HG02759 (cell line): ENCODE results near the gene TNFSF8.

Experiments
- ATAC-seq: cut with Tn5 transposase; IDR thresholded peaks from one replicate; pipeline ENCODE4 v1.9.1; 2021; ENCODE audit warnings: mild to moderate bottlenecking, moderate library complexity; ENCODE audit not compliant: unreplicated experiment

TNFSF8 gene

DNA sequence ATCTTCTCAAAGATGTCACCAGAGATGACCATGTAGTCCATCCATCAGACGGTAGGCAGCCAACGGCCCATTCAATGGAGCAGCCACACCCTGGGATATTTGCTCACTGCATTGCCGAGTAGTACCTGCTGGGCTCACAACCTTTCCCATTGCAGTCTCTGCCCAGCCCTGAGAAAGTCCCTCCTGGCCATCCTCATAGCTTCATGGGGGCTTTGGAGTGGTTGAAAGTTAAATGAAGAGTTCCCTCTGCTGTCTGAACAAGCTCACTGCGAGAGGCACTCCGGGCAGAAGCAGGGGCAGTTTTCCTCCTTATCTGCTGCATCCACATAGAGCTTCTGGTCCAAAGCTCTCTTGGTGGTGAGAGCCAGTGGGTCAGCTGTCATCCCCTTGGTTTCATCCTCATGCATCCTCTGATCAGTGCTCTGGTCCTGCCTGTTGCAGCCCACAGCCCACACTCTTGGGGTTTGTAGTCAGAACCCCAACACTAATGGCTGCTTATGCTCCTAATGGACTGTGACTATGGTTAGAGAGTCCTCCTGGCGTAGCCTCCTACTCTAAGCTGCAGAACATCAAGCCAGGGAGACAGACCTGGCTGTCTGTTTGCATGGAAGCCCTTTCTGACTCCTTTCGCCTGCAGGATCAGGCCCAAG, 23.3 kb downstream of the TNFSF8 start:
- no peak for ATAC-seq

DNA sequence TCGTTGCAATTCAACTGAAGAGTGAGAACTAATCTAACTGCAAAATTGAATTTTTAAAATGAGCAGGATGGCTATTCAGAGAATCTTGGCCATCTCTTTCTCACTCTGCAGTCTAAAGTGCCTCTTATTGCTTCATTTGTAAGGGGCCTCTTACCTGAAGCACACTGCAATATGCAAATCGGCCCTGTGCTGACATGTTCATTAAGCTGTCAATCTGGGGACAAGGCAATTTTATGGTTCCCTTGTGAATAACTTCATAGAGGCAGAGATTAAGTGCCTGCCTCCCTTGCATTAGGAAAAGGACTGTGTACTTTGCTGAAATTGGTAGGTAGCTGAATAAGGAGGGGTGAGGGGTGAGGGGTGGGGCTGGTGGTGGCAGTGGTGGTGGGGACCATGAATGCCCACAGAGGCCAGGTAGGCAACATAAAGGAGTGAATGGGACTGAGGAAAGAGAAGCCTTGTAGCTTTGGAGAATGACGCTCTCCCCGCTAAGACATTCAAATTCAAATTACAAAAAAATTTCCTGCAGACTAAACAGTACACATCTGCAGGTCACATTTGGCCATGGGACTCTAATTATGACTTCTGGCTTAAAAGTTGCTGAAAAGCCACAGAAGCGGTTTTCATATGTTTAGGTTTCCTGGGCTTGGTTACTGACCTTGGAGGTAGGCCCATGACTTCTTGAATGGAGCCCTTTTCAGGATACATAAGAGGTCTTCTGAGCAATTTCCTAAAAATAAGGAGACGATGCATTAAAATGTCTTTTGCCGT, 25.0 kb downstream of the TNFSF8 start:
- no peak for ATAC-seq

DNA sequence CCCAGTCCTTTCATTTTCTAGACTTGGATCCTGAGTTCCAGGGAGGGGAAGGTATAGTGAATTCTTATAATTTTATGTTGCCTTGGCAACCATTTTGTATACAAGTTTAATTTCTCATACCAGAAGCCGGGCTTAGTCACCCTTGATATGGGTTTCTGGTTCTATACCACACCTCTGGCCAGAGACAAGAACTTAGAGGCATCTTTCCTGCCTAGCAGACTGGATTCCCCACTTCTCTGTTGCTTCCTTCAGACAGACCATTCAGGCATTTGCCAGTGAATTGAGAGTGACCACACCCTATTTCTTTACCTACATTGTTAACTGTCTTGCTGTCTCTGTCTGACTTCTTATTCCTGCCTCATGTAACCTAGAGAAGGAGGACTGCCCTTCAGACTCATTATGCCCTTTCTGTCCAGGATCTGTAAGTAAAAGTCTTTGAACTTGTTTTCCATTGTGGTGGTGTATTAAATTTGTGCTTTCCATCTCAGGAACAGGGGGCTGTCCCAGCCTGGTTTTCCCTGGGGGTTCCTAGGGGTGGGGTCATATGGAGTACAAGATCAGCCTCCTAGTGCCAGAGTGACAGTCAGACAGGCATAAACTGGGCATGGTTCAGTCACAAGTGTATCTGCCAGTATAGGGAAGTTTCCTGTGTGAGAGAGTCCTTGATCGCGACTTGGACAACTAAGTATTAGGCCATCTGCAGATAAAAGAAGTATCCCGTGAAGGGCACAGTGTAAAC, 27.4 kb downstream of the TNFSF8 start:
- ATAC-seq = no peak

DNA sequence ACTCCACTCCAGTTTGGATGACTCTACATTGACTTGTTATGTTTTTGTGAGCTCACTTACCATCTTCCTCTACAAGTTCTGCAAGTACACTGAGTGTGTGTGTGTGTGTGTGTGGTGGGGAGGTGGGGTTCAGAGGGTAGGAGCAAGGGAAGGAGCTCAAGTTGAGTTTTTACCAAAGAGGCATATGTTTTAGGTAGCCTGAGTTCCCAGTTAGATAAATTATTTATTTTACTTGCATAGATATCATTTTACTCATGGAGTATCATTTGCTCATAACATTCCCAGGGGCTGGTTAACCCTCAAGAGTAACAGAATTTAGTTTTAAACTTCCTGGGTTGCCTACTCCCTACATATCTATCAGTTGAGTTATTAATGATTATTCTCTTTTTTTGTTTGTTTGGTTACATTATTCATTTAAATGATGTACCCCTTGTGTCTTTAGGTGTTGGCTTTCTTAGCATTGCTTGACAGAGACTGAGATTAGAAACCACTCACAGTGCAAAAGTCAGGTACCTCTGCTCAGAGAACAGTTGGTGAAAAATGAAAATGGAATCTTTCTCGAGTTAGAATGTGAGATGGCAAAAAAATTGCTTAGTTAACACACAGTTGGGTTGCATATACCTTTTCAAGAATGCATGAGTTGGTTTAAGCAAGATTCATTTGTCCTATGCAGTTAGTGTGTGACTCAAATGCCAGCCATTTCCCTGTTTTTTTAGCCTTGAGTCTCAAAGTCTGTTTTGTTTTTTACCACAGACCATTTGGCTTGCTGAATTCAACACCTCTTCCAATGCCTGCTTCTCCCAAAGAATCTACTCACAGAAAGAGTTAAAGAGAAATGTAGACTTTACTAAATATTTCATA, 29.2 kb downstream of the TNFSF8 start:
- ATAC-seq = no peak

DNA sequence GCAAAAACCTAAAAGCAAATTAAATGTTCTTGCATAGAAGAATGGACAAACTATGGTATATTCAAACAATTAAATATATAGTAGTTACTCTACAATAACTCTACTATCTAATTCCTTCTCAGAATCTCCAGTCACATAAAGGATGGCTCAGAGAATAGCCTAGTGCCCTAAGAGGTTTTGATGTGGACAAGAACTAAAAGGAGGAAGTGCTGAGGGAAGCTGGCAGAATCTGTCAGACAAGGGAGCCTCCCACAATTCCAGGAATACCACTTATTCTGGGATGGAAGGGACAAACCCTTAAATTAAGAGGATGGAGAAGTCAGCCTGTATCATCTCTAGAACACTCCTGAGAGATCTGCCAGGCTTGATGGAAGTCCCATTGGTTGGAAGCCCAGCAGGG, 30.4 kb downstream of the TNFSF8 start:
- ATAC-seq = no peak

DNA sequence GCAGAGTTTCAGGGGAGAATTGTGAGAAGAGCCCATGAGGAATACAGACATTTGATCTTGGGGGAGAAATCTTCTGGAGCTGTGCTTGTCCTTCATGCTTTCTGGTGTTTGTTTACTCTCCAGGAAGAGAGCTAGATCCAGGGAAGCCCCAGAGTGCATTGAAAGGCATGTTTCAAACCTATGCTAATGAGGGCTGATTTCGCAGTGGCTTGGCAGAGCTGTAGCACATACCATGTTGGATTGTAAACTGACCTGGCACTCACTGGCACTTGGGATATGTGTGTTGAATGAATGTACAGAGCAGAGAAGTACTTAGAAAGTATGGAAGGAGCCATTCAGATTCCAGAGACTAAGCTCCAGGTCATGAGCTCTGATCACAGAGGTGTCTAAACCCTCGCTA, 30.9 kb downstream of the TNFSF8 start:
- no peak for ATAC-seq

DNA sequence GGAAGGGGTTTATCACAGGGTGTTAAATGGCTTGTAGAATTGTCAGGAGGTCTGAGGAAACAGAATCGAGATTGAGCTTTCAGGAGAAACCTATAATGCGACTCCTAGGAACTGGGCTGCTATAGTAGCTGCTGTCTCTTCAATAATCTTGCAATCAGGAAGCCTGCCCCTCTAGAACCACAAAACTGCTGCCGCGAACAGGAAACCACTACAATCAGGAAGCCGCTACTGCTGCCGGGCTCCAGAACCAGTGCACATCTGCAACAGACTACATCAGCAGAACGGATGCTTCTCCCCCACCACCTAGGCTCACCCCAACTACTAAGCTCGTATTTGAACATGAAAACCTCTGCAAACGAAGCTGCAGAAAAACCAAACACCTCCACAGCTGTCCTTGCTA, 31.6 kb downstream of the TNFSF8 start:
- peak; percentile 75 for ATAC-seq

DNA sequence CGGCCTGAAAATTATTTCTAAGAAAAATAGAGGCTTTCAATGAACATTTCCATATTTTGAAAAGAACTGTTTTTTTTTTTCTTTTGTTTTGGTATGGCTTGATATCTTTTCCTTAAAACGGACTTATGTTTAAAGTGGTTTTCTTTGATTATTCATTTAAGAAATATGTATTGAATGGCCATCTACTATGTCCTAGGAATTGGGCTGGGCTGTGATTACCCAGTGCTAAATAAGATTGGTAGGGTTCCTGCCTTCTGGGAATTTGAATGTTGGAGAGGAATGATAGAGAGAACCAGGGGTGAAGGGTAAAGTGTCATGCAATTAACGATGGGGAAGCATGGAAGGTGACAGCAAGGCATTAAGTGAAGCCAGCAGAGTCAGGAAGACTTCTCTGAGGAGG, 33.2 kb downstream of the TNFSF8 start:
- no peak for ATAC-seq

DNA sequence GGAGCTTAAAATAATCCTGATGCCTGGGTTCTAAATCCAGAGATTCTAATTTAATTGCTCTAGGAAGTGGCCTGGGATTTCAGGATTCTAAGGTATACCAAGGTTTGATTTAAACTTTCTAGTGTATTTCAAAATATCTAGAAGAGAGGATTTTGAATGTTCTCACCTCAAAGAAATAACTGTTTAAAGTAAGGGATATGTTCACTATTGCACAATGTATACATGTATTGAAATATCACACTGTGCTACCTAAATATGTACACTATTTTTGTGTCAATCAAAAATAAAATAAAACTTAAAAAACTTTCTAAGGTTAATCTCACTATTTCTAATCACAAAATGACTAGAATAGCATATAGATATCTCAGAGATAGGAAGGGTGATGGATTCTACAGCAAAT, 34.0 kb downstream of the TNFSF8 start:
- no peak for ATAC-seq

DNA sequence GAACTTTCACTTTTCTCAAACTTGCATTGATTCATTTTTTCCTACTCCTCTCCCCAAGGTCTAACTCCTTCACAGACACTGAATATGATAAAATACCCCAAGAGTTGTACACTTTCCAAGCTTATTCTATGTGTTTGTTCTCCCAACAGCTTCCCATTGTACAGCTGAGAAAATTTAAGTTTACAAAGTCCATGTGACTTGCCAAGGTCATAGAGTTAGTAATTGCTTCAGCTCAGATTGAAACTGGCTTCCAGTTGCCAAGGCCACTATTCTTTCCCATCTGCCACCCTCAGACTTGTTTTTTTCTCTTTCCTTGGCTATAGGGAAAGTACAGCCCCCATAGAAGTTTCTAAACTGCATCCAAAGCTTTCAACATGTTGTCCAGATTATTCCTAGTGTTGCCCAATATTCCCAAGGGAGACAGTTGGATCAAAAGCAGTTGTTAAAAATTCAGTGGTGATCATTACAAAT, 34.8 kb downstream of the TNFSF8 start:
- no peak for ATAC-seq

DNA sequence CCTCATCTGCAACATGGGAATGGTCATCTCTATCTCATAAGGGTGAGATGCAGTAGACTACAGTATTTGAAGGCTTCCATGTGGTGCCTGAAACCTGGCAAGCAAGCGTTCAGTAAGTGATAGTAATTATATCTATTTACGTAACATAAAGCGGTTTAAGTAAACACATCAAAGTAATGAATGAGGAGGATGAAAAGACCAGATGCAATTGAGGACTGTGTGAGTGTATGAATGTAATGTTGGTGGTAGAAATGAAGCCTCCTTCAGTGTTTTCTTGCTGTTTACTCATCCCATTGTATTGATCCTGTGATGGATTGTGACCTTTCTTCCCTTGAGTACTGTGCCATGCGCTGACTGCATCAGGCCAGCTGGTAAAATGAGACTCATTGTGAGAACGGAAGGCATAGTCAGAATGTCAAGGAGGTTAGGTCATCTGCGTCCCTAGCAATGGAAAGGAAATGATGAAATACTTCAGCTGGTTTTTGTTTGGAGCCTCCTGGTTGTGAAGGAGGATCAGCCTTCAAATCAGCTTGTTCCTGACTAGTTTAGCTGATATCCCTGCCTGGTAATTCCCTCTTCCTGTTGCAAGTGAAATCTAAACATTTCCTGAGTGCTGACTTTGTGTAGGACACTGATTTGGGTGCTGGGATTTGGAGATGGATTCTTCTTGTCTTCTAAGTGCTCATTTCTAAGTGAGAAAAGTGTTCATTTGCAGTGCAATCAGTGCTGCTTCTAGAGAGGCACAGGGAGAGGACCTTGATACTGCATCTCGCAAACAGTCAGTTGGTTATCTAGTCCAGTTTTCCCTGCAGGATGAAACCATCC, 35.6 kb downstream of the TNFSF8 start:
- no peak for ATAC-seq

DNA sequence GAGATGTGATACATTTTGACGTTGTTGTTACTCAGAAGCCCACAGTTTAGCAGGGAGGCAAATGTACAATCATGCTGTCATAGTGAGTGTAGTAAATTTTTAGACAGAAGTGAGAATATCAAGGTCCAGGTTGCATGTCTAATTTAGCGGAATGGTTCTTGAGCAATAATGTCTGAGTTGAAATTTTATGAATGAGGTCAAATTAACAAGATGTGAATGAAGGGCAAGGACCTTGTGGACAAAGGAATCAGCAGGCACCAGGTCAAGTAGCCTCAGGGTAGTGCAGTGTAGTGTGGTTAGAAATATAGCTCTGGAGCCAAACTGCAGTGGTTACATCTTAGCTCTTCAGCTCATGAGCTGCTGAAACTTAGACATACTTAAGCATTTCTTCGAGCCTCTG, 36.2 kb downstream of the TNFSF8 start:
- ATAC-seq = no peak

DNA sequence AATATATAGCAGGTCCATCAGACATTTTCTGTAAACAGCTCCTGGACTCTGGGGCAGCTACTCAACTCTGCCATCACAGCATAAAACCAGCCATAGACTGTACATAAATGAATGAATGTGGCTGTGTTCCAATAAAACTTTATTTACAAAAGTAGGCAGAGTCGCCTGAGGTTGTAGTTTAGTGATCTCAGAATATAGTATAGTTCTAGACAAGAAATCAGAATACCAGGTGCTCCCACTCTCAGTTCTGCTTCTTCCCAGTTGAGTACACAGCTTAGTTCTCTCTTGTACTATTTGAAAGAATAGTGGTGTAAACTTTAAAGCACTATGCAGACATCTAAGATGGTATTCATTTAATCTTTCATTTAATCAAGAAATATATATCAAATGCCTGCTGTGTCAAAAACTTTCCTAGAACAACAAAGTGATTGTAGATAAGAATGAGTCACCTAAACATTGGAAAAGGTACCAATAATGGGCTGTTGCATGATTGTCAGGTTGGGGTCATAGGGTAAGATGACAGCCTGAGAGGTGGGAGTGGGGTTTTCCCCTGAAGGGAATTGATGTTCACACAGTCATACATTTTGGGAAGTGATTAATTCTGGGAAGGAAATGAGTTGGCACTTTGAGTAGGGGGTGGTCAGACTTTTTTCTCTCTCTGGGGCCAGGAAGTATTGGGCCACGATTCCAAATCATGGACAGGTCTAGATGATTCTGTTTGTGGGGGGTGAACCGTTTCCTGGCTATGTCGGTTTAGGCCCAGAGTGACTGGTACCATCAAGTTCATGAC, 37.0 kb downstream of the TNFSF8 start:
- peak; percentile 67 for ATAC-seq

DNA sequence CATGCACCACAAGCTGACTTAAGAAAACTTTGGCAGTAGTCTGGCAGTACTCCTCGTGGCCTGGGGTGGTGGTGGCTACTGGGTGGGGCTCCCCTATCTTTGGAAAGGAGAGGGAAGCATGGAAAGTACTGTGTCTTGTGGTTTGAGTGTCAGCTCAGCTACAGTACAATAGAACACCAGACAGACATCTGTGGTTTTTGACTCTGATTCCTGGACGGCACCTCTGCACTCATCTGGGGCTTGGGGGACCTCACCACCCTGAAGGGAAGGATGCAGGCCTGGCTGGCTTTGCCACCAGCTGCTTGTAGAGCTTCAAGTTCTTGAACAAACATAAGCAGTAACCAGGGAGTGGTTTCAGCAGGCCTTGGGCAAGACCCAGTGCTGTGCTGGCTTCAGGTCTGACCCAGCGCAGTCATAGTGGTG, 40.6 kb downstream of the TNFSF8 start:
- ATAC-seq = no peak

DNA sequence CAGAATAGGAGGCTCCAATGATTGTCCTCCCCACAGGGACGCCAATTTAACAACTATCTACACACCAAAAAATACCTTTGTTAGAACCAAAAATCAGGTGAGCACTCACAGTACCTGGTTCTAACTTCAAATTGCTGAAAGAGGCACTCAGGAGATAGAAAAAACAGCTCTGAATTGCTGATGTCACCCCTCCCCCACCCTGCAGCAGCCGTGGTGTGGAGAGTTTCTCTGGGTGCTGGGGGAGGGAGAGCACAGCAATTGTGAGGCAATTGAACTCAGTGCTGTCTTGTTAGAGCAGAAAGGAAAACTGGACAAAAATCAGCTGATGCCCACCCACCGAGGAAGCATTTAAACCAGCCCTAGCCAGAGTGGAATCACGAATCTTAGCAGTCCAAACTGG, 41.8 kb downstream of the TNFSF8 start:
- ATAC-seq = no peak

DNA sequence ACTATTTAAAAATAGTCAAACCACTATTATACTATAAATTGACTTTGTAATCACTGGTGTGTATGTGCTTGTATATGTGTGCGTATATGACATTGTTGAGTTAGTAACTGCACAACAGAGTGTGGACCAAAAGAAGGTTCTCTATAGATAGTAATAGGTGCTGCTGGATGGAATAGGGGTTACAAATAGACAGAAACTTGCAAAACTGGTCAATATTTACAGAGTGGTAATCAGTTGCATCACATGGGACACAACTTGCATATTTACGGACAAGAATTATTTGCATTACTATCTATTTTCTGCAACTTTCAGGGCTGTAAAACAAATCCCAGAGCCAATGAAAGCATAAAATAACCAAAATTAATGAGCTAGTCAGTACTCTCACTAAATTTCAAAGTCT, 42.4 kb downstream of the TNFSF8 start:
- no peak for ATAC-seq

DNA sequence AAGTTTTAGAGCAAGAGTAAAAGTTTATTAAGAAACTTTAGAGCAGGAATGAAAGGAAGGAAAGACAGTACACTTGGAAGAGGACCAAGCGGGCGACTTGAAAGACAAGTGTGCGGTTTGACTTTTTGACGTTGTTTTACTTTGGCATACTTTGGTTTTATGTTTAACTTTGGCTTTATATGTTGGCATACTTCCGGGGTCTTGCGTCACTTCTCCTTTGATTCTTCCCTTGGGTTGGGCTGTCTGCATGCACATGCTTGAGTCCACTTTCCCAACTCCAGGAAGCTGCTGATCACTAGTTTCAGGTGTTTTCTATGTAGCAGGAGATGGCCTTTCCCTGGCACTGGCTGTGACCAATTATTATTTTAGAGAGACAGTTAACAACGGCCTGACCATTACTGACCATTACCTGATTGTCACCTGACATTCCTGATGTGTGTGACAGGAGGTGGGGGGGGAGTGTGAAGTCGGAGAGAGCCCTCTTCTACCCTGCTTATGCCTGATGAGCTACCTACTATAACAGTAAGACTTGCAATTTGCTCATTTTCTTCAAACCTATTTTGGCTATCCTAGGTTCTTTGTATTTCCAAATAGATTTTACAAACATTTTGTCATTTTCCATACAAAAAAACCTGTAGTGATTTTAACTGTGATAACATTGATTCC, 45.5 kb downstream of the TNFSF8 start:
- ATAC-seq = no peak

DNA sequence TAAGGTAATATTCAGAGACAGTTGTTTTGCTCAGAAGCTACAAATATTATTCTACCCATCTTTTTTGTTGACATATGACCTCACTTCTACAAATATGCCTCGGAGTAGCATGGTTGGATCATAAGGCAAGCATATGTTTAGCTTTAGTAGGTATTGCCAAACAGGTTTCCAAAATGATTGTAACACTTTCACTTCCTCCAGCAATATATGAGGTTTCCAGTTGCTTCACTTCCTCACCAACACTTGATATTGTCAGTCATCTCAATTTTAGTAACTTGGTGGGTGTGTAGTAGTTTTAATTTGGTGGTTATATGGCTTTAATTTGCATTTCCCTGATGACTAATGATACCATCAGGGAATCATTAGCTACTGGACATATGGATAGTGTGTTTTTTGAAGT, 46.7 kb downstream of the TNFSF8 start:
- ATAC-seq = no peak

DNA sequence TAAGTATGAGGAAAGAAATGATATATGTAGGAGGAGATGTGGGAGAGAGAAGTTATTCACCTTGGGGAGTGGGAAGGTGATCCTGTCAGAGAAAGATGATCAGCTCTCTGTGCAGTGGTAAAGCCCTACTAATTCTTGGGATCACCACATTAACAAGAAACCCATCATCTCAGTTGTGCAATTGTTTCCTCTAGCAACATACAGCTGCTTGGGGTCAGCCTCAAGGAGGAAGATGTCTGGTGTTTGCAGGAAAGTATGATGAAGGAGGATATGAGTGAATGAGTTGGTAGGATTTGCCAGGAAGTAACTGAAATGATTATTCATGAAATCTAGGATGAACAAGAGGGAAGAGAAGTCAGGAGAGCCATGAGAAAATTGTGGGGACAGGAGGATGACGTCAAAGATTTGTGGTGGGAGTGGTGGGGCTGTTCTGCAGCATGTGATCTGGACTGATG, 50.1 kb downstream of the TNFSF8 start:
- ATAC-seq = no peak
